HG03103 (cell line): ENCODE measurements around the gene LBH.

Source experiments
- ATAC-seq: cut with Tn5 transposase; IDR thresholded peaks from one replicate; pipeline ENCODE4 v1.9.1; 2021; ENCODE audit warnings: low read depth; ENCODE audit not compliant: unreplicated experiment

The LBH gene

DNA sequence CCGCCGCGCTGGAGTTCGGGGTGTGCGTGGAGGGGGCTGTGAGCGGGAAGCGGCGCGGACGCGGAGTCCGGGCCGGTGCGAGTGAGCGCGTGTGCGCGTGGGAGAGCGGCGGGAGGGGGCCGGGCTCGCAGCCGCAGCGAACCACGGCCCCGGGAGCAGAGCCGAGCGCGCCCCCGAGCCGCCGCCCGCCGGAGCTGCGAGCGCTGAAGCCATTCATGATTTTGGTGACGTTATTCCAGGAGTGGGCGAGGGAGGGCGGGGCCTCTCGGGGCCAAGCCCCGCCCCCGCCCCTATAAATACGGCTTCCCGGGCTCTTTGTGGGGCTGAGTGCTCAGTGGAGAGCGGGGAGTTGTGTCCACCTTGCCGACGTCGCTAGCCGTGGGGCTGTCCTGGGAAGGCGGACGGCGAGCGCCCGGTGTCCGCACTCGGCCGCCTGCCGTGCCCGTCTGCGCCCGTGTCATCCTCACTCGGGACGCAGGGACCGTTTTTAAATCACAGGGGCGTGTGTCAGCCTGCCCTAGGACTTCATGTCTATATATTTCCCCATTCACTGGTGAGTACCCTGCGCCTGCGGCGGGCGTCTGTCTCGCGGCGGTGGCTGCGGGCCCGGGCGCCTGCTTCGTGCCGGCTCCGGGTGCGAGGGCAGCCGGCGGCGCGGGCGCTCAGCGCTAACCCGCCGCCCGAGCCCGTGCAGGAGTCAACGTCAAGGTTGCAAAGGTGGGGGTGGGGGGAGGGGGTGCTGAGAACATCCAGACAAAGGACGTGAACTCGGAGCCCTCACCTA is at the start of gene LBH:
Gene LBH (plus strand): TSS at position 323 of the 784 bp plus-strand sequence. CDS start 205 bp downstream, at position 528.
- ATAC-seq, result peak; percentile 45

DNA sequence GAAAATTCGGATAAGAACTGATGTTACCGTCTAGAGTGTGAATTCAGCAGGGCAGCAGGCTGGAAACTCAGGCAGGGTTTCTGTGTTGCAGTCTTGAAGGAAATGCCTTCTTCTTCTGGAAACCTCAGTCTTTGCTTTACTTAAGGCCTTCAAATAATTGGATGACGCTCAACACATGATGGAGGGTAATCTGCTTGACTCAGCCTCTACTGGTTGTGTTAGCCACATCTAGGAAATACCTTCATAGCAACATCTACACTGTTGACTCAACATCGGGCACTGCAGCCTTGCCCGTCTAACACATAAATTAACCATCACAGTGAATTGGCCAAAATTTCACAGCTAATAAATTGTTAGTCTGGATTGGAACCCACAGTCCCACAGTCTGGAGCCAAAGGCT is 47.3 kb upstream of the LBH start:
- ATAC-seq, result no peak

DNA sequence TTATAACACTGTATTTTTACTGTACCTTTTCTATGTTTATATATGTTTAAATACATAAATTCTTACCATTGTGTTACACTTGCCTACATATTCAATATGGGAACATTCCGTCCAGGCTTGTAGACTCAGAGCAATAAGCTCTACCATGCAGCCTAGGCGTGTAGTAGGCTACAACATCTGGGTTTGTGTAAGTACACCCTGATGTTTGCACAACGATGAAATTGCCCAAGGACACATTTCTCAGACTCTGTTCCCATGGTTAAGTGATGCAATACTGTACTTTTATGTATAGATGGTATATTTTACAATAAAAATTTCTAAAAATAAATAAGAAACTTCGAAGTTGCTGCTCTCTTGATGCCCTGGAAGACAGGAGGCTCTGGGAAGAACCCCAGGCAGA is 46.2 kb upstream of the LBH start:
- ATAC-seq, result no peak

DNA sequence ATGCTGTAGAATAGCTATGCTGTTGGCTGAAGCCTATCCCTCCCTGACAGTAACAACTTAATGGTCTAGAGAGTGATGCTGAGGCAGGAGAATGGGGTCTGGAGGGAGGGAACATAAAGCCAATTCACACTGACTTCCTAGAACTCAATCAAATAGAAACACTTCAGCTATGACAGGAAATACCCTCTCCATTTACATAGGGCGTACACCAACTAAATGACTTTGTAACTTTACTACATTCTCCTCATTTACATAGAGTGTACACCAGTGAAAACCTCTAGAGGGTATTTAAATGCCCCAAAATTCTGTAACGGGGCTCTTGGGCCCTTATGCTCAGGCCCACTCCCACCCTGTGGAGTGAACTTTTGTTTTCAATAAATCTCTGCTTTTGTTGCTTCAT is 43.0 kb upstream of the LBH start:
- no peak for ATAC-seq

DNA sequence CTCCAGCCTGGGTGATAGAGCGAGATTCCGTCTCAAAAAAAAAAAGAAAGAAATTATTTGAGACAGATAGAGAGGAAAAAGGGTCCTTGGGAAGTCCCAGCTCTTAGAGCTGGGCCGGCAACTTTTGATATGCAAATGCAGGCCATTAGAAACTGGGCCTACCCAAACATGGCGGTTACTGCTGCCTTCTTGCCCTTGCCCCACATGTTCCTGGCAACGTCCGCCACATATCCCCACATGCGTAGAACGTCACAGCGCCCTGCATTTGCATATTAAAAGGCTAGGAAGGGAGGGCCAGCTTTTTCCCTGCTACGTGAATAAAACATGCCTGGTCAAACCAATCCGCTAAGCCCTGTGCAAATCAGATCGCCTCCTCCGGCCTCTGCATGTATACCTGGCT is 40.7 kb upstream of the LBH start:
- no peak for ATAC-seq

DNA sequence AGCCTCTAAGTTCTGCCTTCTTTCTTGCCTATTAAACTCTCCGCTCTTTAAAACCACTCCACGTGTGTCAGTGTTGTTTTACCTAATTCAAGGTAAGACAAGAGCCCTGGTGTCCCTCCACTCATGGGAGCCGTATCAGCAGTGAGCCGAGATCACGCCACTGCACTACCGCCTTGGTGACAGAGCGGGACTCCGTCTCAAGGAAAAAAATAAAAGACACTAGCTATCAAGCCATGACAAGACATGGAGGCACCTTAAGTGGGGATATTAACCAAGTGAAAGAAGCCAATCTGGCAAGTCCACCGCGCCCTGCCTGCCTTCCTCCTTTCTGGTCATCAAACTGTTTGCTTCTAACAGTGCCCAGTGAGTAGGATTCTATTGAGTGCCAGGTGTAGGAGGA is 40.2 kb upstream of the LBH start:
- no peak for ATAC-seq

DNA sequence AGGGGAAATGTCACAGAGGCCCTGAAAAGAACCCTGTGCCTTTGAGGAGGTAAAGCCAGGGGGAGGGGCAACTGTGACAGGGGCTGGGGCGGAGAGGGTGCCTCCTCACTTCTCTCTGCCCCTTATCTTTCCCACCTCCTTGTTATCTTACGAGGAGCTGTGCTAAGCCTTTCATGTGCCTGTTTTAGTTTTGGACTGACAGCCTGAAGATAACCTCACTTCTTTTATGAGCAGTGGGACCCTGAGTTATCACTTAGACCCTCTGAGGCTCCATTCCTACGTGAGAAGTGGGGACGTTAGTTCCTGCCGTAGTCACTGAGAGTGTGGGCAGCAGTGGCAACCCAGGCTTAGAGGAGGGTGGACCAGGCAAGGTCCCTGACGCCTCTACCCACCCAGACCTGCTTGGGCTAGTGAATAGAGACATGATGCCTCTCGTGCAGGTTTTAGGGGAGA is 39.5 kb upstream of the LBH start:
- ATAC-seq, result no peak

DNA sequence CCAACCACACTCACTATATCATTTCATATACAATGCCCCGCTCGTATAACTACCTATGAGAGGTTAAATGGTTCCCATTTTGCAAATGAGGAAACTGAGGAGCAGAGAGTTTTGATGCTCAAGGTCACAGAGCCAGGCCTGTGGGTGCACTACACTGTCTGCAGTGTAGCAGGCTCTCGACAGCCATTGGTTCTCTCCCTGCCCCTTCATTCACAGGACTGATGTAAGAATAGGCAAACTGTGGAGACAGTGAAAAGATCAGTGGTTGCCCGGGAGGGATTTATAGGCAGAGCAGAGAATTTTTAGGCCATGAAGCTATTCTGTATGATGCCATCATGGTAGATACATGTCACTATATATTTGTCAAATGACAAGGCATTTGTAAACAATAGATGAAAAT is 39.0 kb upstream of the LBH start:
- ATAC-seq, result no peak

DNA sequence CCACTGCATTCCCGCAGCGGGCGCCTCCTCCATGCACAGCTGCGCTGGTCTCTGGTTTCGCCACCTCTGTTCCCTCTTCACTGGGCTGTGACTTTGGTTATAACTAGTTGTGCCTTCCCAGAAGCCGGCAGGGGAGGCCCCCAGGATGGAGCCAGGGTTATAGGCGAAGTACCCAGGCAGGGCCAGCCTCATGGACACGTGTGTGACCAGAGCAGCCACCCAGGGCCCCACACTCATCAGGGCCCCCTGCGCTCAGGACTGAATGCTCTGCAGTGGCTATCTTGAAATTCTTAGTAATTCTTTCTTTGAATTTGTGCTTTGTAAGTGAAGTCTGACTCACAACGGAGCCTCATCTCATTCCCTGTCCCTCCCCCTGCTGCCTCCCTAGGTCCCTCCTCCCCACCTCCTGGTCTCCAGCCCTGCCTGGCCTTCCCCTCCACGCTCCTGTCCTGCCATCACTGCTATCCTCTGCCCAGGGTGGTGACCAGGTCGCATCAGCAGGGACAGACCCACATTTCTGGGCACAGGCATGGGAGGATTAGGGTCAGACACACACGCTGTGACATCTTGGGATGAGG is 38.1 kb upstream of the LBH start:
- ATAC-seq, result no peak

DNA sequence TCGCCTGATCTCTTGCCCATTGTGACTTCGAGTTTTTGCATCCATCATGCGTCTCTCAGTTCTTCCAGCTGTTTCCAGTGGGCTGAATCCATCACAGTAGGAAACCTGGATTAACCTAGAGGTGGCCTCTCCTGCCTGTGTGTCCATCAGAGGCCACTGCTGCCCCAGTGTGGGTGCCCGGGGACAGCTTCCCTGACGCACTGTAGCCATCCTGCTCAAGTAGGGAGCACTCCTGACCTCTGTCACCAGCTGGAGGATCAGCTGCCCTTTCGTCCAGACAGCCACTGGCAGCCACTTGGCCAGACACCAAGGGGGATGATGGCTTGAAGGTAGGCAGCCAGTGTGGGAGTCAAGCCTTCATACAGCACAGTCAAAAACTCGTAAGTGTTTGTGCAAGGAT is 36.9 kb upstream of the LBH start:
- no peak for ATAC-seq

DNA sequence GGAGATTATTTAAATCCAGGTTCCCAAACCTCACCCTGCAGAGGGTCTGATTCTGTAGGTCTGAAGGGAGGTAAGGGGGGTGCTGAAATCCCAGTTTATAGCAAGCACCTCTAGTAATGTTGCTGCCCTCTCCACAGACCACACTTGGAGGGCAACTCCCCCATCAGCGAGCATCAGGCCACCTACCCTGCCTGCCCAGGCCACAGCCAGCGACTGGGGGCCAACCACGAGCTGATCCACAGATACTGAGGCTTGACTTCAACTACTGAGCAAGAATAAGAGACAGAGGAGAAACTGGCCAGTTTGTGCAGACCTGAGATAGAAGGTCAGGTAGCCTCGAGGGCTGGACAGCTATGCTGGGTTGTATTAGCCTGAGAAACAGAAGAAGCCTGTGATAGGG is 36.3 kb upstream of the LBH start:
- ATAC-seq, result no peak

DNA sequence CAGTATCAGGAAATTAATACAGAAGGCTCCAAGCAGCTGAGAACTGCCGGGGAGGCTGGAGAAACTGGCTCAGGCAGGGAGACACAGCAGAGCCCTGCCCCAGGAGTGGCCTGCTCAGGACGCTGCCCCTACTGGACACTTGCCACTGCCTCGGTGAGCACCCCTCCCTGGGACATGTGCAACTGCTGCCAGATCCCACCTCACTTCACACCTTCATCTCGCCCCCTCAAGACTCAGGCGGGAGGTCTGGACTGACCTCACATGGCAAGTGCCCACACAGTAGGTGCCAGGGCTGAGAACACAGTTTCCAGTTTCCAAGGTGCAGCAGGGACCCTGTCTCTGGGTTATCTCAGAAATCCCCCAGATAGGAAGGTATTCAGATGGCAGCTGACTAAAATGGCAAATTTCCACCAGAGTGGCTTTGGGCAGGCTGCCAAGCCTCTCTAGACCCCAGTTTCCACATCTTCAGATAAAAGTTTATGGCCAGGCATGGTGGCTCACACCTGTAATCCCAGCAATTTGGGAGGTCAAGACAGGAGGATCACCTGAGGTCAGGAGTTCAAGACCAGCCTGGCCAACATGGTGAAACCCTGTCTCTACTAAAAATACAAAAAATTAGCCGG is 33.7 kb upstream of the LBH start:
- ATAC-seq, result no peak

DNA sequence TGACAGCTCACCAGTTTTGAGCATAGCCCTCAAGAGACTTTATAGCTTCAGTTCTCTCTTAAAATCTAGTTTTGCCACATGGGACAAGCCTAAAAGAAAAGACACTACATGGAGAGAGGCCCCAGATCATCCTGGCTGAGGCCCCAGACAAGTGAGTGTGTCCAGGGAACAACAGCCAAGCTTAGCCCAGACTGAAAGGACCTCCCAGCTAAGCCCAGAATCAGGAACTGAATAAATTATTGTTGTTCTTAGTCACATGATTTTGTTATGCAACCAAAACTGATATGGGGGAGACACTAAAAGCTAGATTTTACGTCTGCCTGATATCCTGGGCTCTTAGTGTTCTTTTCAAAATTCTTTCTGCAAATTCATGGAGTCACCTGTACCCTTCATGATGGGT is 29.3 kb upstream of the LBH start:
- ATAC-seq, result no peak

DNA sequence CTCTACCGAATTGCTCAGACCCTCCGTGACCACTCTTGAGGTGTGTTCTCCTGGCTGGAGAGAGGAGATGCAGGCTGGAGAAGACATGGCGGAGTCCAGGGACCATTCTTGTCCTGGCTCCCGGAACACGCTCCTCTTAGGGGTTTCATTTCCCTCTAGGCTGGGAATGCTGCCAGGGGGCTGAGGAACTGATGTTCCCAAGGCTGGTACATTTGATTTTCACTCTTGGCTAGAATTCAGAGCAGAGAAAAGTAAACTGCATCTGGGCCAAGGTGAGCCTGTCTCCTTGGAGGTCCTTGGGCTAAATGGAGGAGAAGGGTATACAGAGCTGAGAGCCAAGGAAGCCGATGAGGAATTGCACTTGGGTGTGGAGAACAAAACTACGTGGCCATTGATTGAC is 28.2 kb upstream of the LBH start:
- no peak for ATAC-seq

DNA sequence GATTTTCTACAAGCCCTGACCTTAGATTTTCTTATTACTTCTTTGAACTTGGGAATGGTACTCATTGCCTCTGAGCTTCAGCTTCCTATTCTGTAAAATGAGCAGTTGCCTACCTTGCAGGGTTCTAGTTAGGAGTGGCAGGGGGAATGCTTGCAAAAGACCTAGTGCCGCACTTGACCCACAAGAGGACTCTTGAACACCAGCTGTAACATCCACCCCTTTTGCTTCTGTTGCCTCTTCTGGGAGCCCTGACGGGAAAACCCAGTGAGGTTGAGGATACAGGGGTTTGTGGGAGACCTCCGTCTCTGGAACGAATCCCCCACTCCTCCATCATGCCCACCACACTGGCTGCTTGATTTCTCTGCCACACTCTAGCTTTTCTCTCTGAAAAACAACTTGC is 27.1 kb upstream of the LBH start:
- no peak for ATAC-seq

DNA sequence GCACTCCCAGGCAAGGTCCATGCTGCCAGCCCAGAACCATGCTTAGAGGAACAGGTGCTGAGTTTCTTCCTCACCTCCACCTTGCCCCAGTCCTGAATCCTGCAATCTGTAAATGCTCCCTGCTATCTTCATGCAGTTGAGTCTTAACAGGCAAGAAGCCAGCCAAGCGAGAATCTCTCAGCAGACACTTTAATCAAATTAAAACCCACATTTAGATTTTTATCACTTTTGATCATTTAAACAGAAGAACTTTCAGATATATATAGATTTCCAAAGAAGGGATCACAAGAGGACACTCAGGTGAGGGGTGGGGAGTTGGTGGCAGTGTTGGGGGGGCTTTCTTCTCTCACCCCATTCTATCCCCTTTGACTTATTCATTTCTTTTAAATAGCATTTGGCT is 25.9 kb upstream of the LBH start:
- ATAC-seq, result no peak

DNA sequence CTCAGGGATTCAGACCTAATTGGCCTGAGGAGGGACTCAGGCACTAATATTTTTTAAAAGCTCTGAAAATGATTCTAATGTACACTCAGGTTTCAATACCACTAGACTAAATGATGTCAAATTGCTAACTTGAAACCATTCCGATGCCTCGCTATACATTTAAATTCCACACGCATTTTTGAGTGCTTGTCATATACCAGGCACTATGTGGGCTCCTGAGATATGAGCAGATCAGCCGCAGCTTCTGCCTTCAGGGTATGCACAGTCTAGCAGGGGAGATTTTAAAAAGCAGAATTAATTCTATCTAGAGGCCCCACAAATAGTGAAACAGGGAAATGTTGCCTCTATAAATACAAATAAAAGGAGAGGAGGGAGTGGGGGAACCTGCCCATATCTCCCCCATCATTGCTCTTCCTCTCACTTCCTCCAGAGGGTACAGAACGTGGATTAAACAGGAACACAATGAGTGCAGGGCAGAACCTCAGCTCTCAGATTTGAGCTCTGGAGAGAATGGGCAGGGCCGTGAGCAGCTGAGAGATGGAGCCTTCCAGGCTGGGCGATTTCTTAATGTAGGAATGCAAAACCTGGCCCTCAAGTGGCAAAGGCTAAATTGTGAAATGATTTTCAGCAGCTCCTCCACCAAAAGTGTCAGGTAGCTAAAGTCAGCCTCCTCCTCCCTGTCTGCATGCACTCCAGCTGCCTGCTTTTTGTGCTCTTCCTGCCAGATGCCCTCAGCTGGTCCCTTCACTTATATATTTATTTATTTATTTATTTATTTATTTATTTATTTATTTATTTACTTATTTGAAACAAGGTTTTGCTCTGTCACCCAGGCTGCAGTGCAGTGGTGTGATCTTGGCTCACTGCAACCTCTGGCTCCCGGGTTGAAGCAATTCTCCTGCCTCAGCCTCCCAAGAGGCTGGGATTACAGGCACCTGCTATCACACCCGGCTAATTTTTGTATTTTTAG is 24.6 kb upstream of the LBH start:
- ATAC-seq, result no peak

DNA sequence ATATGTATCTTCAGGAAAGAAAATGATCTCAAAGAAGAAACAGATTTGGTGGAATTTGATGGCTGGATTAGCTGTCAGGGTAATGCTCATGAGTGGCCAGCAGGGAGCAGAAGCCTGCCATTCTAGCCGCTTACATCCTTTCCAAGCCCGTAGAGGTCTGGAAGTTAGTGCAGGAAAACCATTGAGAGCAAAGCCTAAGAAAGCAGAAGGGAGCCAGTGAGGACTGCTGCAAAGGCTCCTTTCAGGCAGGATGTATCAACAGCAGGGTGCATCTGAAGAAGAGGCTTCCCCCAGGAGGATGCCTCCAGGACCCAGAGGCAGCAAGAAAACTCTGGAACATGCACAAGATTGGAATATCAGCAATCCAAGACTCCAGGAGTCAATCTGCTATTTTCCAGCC is 22.9 kb upstream of the LBH start:
- no peak for ATAC-seq

DNA sequence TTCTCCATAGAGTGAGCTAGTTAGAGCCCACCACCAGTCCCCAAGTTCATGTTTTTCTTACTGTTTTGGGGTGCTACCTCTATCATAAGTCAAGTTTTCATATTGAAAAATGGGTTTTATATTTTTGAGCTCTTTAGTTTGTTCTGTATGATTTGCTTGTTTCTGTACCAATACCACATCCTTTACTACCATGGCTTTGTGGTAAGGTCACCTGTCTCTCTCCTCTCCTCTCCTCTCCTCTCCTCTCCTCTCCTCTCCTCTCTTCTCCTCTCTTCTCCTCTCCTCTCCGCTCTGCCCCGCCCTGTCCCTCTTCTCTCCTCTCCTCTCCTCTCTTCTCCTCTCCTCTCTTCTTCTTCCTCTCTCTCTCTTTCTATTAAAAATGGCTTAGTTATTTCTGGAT is 22.1 kb upstream of the LBH start:
- no peak for ATAC-seq

DNA sequence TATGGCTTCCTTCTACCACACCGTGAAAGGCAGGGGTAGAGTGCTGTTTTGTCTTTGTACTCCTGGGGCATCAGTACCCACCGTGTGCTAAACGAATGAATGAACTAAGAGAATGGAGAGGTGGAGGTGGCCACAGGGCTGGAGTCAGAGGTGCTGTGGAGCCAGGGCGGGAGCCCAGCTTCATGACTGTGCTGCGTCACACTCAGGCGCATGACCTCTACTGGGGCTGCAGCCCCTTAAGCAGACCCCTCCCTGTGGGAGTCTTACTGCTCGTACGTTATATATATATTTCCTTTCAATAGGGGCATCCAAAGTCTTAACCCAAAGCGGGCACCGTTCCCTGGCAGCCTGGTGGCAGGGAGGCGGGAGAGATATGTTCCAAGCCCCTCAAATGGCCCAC is 18.0 kb upstream of the LBH start:
- ATAC-seq, result no peak

DNA sequence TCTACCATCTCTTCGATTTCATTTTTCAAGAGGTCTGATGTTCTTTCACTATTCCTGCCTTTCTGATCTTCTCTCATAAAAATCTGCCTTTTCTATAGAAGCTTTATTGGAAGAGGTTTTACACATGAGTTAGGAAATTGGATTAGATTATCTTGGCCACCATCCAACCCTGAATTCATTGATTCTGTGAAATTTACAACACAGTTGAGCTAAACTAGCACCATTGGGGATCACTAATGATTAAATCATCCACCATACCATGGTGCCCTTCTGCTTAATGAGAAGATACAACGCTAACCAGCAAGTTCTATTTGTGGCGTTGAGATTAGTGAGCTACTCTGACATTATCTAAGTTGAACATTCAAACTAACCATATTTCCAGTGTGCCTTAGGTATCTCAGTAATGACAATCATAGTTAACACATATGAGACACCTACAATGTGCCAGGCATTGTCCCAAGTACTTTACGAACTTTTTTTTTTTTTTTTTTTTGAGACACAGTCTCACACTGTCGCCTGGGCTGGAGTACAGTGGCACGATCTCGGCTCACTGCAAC is 17.3 kb upstream of the LBH start:
- ATAC-seq, result no peak
